Stimulated activated naive CD4-positive, alpha-beta T cell (primary cell): ENCODE data around the gene SLC19A2.
A peak's percentile ranks its signal among the peaks of the same experiment; 100 is the strongest.

Experiments
- DNase-seq, 6 experiments: peaks; one replicate each; lab custom pipeline; 2025; lab: John Stamatoyannopoulos, UW

The SLC19A2 gene

DNA sequence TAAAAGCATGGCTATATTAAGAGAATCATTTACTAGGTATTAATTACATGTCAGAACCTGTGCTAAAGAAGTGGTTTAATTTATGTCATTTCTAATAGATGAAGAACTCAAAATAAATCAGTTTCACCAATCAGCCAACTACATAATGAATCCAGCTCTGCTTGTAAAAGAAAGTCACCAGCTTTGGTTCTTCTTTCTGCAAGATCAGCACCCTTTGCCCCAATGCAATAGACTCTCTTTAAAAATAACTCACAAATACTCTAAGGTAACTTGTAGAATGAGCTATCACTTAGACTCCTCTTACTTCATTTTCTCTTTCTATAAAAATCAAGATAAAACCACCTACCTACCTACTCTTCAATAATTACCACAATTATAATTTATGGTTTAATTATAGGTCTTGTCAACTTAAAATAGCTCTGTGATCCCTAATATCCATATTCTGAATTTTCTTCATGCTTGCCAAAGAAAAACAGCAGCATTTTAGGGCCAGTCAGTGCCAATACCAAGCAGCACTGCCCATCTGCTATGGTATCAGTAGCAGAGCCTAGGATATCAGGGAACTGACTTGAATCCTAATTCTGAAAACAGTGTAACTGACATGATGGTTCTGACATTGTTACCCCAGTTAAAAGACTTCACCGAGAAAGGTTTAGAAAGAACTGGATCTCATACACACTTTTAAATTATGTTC lies 11.3 kb downstream of the SLC19A2 start:
- no peak for DNase-seq

DNA sequence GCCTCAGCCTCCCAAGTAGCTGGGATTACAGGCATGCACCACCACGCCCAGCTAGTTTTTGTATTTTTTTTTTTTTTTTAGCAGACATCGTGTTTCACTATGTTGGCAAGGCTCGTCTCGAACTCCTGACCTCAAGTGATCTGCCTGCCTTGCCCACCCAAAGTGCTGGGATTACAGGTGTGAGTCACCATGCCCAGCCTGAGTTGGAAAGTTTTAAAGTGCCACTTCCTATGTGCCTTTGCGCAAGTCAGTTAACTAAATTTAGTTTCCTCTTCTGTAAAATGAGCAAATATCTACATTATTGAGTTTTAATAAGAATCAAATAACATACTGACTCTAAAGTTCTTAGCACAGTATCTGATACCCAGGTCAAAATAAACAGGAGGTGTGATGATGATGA lies 12.4 kb downstream of the SLC19A2 start:
- no peak for DNase-seq

DNA sequence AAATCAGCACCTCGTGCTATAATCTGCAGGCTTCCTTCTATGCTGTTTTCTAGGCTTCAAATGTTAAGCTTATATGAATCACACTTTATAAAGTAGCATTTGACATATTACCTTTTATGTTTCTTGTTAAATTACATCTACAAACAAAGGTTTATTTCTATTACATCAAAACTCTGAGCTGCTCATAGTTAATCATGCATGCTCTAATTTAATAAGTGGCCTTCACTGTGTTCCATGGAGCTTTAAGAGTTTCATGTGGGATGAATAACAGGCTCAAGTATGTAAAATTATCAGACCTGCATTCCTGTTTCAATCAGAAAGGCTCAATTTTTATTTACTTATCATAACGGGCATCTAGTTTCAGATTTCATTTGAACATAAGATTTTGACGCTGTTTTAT lies 13.0 kb downstream of the SLC19A2 start:
- no peak for DNase-seq

DNA sequence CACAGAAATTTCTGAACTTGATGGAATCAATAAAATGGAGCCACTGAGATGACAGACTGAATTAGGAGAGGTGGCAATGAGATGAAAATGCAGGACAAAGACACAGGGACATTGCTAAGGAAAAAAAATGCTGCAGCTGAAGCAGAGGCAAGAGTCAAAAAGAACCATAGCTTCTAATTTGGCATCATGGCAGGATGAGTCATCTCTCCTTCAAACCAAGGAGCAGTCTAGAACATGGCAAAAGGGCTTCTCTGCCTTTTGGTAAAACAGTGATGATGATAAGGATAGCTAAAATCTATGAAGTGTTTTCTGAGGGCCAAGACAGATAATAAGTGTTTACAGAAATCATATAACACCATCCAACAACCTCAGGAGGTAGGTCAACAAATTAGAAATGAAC lies 16.8 kb downstream of the SLC19A2 start:
- no peak for DNase-seq

DNA sequence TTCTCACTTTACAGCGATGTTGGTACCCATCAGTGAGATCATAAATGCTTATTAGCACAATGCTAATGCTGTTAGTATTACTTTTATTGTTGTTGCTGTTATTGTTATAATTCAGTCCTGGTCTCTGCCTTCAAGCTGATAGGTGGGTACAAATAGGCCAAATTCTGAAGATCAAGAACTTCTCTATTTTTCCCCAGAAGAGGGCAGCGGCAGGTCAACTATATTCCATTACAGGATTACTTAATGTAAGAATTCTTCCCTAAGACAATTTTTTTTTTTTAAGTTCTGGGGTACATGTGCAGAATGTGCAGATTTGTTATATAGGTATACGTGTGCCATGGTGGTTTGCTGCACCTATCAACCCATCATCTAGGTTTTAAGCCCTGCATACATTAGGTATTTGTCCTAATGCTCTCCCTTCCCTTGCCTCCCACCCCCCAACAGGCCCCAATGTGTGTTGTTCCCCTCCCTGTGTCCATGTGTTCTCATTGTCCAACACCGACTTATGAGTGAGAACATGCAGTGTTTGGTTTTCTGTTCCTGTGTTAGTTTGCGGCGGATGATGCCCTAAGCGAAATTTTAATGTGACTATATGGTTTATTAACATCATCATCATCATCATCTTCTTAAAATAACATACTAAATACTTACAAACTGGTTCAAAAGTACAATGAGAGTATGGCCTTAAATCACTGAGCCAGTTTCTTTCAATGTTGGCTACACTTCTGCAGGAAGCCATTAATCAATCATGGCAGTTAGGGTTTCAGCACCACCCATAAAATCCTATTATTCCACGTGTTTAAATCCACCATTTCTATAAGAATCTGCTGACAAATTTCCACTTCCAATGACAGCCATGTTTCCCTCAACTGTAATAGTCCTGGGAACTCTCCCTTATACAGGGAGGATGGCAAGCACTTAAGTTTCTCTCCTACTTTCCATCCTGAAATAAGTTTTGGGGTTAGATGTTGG lies 19.2 kb downstream of the SLC19A2 start:
- peak in 2 of 6 experiments; percentile 8 to 12 for DNase-seq

DNA sequence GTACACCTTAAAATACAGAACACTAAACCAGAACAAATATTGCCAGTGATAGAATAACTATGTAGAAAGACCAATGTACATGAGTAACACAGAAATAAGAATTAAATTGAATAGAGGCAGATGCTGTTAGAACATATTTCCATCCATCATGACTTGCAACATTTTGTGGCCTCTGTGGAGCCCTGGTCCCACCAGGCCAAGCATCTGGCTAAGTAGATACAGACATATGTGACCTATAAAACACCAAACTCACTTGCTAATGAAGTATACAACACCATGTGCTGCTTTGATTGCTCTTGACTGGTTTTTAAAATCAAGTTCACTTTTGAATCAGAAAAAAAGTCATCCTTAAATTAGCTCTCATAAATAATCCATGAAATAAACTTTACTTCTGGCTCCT lies 20.5 kb downstream of the SLC19A2 start:
- no peak for DNase-seq

DNA sequence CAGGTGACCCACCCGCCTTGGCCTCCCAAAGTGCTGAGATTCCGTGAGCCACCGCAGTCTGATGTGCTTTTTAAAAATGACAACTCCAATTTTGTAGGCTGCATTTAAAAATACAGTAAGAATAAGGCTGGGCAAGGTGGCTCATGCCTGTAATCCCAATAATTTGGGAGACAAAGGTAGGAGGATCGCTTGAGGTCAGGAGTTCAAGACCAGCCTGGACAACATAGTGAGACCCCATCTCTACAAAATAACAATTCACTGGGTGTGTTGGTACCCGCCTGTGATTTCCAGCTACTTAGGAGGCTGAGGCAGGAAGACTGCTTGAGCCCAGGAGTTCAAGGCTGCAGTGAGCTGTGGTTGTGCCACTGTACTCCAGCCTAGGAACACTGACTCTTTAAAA lies 23.4 kb downstream of the SLC19A2 start:
- no peak for DNase-seq

DNA sequence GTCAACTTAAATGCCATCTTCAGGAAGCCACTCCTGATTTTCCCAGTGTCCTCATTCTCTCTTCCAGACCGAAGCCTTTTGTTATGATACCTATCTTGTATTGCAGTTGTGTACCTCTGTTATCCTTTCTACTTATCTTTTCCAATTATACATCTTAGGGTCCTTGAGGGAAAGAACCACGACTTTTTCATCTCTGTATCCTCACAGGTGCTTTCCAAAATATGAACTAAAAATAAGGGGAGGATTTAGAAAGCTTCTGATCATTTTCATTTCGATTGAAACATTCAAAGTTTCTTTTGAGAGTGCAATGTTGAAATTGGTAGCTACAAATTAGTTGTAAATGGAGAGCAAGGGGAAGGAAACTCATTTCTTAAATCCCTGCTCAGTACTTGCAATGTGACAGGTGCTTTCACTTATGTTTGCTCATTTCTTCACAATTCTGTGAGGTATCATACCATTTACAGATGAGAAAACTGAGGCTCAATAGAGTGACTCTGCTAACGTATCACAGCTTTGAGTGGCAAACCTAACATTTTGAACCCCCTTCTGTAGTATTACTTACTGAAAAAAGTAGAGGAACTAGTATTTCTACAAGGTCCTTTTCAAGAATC lies 24.2 kb downstream of the SLC19A2 start:
- DNase-seq, result no peak

DNA sequence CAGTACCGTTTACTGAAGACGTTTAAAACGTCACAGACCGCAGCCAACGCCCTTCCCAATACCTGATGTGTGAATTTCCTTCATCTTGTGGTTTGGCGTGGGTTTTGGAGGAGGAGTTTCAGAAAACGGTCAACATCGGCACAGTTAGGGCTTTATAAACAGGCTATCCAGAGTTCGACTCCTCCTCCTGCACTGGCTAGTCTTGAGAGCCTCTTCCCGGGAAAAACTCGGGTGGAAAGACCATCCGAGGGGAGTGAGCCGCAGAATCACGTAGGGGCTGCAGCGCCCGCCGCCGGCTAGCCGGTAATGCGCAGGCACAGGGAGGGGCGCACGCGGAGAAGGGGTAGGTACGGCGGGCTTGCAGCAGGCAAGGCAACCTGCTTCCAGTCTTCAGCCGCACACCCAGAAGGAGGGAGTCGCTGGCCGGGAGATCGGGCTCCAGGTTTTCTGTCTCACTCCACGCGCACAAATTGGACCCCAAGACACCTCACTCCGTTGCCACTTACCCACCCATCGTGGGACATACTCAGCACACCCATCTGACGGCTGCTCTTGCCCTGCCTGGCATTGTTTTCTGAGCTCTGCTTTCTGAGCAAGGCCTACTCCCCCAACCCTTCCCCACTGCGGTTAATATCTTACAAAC lies 25.4 kb downstream of the SLC19A2 start:
- DNase-seq, result no peak

DNA sequence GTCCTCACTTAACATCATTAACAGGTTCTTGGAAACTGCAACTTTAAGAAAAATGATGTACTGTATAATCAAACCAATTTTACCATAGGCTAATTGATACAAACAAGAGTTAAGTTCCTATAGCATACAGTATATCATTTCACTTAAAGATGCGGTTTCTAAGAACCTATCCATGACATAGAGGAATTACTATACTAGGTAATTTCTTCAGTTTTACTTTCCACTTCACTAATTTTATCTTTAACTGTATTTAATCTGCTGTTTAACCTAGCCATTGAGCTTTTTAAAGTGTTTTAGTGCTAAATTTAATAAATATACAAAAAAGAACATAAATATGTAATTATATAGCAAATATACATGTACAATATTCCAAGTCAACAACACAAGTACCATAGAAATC lies 28.3 kb downstream of the SLC19A2 start:
- no peak for DNase-seq

DNA sequence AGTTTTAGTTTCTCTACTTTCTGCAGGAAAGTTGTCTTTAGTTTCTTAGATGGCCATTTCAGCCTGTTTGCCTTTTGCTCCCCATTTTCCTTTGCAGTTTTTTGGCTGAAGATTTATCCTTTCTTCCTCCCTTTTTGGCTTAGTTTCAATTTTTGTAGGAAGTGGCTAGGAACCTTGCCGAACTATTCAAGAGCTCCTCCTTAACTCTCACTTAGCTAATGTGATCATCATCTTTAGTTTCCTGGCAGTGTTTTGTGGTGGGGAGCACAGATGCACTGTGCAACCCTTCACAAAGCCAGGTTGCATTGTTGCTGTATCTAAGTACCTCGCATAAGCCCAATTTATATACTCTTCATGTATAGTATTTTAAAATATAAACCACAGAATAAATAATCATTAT lies 29.7 kb downstream of the SLC19A2 start:
- no peak for DNase-seq

DNA sequence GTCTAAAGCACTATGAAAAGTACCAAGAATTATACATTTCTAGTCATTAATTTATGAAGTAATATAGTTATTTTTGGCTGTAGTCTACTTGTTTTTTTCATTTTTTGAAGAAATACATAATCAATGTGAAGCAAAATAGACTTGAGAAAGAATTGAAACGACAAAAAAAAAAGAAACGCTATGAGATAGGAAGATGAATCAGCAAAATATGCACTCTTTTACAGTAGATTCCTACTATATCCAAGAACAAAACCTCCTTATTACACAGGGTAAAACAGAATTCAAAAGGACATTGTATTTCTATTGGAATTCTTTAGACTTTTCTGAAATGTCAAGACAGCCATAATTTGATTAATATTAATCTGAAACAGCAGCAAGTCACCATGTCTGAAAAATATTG lies 32.8 kb downstream of the SLC19A2 start:
- DNase-seq, result no peak

DNA sequence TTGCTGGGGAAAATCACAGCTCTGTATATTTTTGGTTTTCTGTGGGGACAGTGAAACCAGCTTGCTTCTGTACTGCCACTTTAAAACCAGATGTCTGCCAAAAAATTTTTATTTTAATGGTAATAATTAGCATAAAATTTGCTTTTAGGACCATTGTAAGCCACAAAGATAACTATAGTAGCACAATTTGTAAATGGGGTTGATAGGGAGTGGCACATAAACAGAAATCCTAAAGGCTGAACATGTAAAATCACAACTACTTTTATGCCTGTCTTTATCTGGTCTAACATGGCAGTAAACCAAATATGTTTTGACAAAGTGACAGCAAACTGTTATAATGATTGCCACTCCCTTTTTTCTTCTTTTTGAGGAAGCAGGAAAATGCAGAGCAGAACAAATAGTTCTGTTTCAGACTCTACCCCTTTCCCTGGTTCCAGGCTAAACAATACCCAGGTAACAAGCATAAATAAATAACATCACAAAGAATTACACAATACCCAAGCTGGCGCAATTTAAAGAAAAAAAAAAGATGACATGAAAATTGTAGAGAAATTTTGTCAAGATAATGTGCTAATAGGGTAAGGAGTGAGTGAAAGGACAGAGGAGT lies 34.4 kb downstream of the SLC19A2 start:
- DNase-seq, result no peak

DNA sequence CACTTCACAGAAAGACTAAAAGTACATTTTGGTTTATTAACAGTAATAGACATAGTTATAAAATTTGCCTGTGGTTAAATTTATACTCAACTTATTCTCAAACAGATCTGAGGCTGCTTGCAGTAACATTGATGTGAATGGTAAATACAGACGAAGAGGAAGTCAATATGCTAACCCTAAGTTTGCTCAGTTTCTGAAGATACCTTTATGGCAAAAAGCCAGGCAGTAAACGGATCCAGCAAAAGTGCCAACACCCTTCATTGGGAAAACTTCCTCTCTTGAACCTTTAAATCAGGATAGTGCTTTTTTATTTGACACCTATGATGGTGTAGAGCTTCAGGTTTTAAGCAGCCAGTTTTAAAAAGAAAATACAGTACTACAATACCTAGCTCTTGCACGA lies 41.8 kb downstream of the SLC19A2 start:
- no peak for DNase-seq

DNA sequence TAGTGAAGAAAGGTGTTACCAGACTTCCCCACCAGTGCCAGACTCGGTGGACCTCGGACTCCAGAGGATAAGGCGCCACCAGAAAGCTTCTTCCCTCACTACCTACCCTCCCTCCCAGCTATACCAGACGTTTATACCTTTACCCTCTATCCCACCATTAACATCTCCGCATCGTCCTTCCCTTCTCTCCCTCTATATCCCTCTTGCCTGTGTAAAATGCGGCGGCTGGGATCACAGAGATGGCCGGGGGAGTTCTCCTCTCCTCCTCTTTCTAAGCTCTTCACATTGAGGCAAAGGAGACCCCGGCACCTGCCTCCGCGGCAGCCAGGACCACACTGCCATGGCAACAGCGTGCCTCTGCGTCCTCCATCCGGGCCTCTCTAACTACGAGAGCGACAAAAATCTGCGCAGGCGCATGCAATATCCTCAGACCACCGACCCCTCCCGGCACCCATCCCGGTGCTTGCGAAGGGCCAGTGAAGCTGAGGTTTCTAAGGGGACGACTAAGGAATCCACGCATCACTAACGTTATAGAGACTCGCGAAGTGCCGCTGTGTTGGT lies 58.6 kb downstream of the SLC19A2 start, which contains the start of gene CCDC181:
TSS of gene CCDC181 (minus strand) at position 394 of the 561 bp plus-strand sequence. CDS start 2,547 bp downstream, outside the sequence.
- peak in 4 of 6 experiments; percentile 3 to 54 (median 11) for DNase-seq

DNA sequence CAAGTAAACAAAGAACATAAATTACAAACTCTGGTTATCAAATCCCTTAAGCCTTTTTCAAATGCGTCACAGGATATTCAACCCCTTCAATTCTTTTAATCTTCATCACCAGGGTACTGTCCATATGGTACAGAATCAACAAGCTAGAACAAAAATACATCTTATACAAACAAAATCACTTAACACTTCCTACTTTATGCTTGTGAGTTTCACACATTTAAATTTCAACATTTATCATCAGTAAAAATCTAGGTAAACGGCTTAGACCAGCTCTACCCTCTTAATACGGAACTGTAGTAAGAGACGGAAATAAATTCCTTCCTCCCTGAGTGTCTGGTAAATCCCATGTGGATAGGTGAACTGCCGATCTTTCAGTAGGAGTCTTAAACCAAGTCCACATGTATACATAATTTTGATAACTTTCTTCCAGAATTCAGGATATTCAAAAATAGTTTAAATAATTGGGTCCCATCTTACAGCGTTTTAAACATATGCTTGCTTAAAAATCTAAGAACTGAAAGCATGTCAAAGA lies 59.5 kb downstream of the SLC19A2 start:
- no peak for DNase-seq

DNA sequence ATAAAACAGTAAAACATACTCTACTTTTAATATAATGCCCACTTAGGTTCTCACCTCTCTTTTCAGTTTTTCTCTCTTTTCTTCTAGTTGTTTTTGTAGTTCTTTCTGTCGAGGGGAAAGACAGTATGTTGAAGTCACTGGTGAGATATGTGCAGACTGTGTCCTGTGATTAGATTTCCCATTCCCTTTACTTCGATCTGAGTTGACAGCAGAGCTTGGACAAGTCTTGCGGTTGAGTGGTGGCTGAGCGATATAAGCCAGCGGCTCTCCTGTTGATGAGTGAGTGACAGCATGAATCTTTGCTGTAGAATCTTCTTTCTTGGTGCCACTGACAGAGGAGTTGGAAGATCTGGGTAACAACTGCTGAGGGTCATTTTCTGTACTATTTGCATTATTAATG lies 64.4 kb downstream of the SLC19A2 start:
- DNase-seq, result no peak

DNA sequence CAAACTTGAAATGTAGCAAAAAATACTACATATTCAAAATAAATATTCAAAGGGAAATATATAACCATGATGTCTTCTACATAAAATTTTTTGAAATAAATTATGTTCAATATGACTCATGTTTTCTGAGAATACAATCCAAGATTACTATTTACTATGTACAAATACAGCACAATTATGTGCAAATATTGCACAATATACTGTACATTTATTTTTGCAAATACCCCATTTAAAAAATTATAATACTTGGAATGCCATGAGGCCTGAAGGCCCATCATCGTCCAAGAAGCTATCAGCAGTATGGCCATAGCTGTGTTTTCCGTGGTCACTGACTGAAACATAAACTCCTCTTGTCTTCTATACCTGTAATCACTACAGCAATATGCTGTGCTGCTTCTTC lies 70.8 kb downstream of the SLC19A2 start:
- DNase-seq, result no peak
